DMS79 treated with DMSO at 0.1 percent for 48 hours (cell line): ENCODE measurements around the gene IRAK3.
"Not testable (repeated sequence)": the region's sequence is repeated elsewhere in the genome, so short reads cannot be mapped to it uniquely, and the experiment has no call there.

ENCODE experiments used
- DNase-seq: peaks from one replicate; lab custom pipeline; 2025; lab: John Stamatoyannopoulos, UW

Gene IRAK3

DNA sequence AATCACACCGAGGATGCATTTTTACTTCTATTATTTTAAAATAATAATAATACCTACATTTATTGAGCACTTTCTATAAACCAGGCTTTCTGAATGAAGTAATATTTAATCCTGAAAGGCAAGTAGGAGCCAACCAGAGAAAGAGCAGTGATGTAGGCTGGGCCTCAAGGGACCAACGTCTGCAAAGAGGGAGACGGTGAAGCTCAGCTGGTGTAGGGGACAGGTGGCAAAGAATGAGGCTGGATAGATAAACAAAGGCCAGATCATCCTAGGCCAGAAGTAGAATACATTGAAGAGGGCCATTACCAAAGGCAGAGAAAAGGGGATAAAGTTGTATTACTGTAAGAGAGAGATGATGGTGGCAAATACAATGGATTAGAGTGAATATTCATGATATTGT is 18.4 kb upstream of the IRAK3 start:
- no peak for DNase-seq

- DNase-seq, result not testable (repeated sequence)
Measured at GRCh38 chr12:66174391-66175325, 14.4 kb upstream of the IRAK3 start.

DNA sequence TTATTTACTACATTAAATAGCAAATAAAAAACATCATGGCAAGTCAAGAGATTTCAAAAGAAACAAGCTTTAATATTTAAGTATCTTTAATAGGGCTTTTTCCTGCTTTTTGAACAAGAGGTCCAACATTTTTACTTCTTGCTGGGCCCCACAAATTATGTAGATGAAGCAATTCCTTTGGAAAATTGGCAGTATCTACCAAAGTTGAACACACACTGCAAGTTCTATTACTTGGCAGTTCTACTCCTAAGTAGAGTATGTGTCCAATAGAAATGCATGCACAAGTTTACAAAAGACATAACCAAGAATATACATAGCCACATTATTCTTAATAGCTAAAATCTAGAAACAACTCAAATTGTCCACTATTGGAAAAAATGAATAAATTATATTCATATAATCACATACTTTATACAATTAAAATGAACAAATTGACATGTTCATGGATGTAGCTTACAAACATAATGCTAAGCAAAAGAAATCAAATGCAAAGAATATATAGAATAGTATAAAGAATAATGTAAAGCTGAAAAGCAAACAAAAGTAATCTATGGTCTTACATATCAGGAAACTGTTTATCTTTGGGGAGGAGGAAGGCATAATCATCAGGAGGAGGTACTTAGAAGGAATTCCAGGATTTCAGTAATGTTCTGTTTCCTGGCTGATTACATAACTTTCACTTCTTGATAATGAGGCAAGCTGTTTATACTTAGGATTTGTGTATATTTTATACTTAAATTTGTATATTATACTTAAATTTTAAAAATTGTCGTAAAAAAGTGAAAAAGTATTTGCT is 12.7 kb upstream of the IRAK3 start:
- DNase-seq, result no peak

- DNase-seq, result no peak
Measured at GRCh38 chr12:66182956-66183355, 6.1 kb upstream of the IRAK3 start.

- not testable (repeated sequence) for DNase-seq
Measured at GRCh38 chr12:66184822-66185221, 4.2 kb upstream of the IRAK3 start.

- no peak for DNase-seq
Measured at GRCh38 chr12:66187036-66187435, 2.0 kb upstream of the IRAK3 start.

GRCh38 chr12:66187821-66188220 is 1.2 kb upstream of the IRAK3 start:
- DNase-seq, result no peak

GRCh38 chr12:66189486-66189843 is 451 bp downstream of the IRAK3 start:
- no peak for DNase-seq

DNA sequence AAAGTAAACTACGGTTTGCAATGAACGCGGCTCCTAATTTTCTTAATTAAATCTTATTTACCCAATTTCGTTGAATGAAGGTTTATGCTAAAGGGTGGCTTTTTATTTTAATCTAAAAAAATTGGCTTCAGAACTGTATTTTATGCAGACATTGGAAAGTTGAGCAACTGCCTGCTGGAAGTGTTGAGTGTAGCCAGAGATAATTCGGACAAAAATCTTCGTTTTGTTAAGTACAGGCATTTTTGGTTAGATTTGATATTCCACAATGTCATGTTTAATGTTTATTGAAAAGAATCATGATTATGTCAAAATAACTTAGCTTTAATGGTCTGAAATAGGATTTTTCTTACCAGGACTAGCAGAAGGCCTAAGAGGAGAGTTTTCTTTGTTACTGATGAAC is 875 bp downstream of the IRAK3 start:
- peak; percentile 4 for DNase-seq

- peak; percentile 30 for DNase-seq
Measured at GRCh38 chr12:66190519-66191370, 1.7 kb downstream of the IRAK3 start.

- DNase-seq, result peak; percentile 10
Measured at GRCh38 chr12:66191547-66192126, 2.6 kb downstream of the IRAK3 start.

GRCh38 chr12:66194122-66194521 is 5.1 kb downstream of the IRAK3 start:
- DNase-seq, result no peak

DNA sequence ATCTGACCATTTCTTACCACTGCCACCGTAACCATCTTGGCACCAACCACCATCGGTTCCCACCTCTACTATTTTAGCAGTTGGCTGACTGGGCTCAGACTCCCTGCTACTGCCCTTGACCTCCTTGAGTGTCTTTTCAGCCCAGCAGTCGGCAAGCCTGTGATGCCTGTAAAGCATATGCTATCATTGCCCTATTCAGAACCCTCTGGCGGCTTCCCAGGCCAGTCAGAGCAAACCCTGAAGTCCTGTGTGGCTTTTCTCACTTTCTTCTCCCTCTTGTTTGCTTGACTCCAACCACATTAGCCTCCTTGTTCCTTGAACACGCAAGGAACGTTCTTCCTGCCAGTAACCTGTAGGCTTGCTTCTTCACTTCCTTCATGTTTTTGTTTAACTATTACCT is 6.2 kb downstream of the IRAK3 start:
- DNase-seq, result no peak

DNA sequence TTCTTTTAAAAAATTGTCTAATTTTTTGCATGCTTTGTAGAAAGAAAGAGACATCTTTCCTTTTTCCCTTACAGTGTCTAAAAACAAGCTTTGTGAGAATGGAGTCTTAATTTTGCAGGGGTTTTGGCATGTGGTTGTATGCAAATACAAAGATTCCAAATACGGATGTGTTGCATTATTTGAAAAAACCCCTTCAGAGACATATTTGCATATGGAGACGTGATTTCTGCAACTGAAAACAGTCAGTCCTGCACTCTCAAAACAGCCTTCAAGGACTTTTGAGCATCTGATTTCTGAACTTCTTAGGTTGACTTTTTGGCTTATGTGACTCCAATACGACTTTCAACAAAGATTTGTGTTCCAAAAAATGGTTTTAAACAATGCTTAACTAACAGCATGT is 7.8 kb downstream of the IRAK3 start:
- DNase-seq, result no peak

DNA sequence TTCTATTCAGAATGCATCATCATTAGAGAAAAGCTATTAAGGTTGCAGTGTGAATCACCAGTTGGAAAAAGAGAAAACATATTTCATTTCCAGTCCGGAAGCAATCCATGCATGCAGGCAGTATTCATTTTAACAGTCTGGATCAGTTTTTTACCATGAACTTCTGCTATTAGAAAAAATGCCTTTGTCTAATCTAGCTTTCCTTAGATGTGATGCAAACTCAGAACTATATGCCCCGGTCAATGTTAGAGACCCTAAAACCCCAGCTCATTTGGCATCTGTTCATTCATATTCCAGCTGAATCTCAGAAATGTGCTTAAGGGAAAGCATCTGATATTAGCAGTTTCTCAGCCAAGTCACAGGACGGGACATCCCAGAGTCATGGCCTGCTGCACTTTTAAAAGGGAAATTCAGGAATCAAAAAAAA is 8.5 kb downstream of the IRAK3 start:
- DNase-seq, result no peak

GRCh38 chr12:66199141-66199540 is 10.1 kb downstream of the IRAK3 start:
- DNase-seq, result no peak

DNA sequence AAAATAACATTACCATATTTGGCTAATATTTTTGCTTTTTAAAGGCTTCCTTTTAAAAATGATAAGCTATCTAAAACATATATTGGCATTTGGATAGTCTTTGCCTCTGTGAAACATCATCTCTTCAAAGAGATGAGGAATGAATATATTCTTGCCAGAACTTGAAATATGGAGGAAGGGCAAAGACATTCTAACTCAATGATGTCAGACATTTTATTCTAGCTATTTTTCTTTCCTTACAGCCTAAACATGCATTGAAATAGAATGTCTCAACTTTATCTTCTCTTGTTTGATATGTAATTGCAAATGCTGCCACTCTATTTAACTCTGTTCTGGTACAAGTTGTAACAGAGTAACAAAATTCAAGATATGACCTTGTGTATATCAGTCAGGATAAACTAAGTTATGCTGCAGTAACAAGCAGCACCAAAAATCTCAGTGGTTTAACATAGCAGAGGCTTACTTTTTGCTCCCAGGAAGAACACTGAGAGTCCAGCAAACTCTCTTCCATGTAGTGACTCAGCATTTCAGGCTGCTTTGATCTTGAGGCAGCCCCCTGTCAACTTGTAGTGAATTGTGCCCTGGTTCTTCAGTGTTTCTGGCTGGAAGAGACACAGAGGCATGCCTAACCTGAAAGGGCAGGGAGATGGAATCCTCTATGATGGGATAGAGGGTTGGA is 11.0 kb downstream of the IRAK3 start:
- DNase-seq, result no peak

DNA sequence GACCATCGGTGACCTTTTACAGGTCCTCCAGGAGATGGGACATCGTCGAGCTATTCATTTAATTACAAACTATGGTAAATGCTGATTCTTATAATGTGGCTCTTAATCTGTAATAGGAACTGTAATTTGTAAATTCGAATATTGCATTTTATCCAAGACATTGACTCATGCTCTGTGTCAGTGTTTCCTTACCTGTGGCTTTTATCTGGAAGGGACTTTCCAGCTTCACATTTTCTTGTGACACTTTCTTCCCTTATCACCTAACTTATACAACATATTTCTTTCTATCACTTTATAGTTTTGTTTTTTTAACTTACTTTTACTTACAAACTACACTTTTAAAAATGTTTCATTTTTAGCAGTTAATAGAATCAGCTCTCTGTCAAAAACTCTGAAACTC is 14.8 kb downstream of the IRAK3 start:
- DNase-seq, result no peak

GRCh38 chr12:66206141-66206540 is 17.1 kb downstream of the IRAK3 start:
- no peak for DNase-seq

GRCh38 chr12:66210840-66211239 is 21.8 kb downstream of the IRAK3 start:
- DNase-seq, result no peak

GRCh38 chr12:66211573-66211972 is 22.6 kb downstream of the IRAK3 start:
- DNase-seq, result not testable (repeated sequence)
